ENCODE results near the gene MYO7A. TPM values are rescaled to one million over a fixed set of nuclear protein-coding genes. Genes with fewer than 3 reads are reported as not detected.

The MYO7A gene
- total RNA-seq, 1 donor from 2014 or later, result not detected

DNA sequence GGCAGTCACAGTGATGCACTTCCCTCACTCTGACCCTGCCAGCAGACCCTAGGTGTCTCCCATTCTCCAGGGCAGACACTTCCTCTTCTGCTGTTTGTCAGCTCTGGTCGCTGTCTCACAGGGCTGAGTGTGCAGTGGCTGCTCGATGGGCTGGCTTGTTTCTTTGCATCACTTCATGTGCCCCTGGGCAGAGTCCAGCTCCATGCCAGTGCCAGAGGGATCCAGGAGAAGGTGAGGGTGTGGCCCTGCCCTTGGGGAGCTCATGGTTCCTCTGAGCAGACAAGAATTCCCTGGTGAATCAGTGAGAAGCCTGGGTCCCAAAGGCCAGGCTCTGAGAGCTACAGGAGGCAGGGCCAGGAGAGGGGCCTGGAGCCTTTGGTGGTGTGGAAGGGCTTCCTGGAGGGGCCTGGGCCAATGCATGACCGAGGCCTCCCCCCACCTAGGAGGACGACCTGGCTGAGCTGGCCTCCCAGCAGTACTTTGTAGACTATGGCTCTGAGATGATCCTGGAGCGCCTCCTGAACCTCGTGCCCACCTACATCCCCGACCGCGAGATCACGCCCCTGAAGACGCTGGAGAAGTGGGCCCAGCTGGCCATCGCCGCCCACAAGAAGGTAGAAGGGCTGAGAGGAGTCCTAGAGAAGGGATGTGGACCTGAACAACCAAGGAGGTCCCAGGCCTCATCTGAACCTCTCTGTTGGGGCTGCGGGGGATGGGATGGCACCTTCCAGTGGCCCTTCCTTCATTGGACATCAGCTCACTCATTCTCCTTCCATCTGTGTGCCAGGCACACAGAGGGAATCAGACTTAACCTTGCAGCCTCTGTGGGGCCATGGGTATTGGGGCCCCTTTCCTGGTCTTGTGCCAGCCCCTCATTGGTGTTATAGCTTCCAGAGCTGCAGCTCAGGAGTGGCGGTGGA, 66.1 kb downstream of the MYO7A start:
- Mint-ChIP-seq H3K4me1 (ENCODE audit: unreplicated experiment) (no peaks in the 10 kb centered on the region), H3K27me3 (ENCODE audit: unreplicated experiment) (peaks cover 2% of the 10 kb centered on the region), H3K4me3 (ENCODE audit: unreplicated experiment) (no peak overlapping the region), H3K36me3 (ENCODE audit: unreplicated experiment) (no peaks in the 10 kb centered on the region), H3K9me3 (ENCODE audit: unreplicated experiment) (no peaks in the 10 kb centered on the region), H3K27ac (ENCODE audit: unreplicated experiment) (no peak overlapping the region)
- TF ChIP-seq CTCF (IDR thresholded peaks at IDR 0.05), result no peak
- no peak for DNase-seq (ENCODE audit: extremely low spot score, unreplicated experiment)

DNA sequence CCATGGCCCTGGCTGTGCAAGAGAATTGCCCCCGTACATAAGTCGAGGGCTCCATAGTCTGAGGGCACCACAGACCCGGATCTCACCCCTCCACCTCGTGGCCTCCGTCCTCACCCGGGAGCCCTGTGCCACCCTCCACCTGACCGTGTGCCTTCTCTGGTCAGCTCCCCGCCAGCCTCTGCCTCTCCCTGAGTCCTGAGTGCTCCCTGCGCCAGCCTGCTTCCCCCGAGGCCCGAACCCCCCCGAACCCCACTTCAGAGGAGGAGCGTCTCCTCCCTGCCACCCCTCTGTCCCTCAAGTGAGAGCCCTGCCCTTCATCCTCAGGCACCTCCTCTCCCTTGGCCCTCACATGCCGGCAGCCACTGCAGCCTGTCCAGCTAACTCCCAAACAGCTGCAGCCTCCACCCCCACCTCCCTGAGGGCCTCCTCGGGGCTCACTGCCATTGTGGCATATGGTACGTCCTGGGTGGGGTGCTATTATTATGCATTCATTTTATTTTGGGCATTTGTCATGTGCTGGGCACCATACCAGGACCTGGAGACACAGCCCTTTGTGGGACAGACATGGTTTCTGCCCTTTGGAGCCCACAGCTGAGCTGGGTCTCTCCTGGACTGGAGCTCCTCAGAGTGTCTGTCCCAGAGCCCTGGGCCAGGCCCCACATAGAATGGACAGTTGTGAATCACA, 67.2 kb downstream of the MYO7A start:
- Mint-ChIP-seq H3K27me3 (ENCODE audit: unreplicated experiment) (peaks cover 2% of the 10 kb centered on the region), H3K27ac (ENCODE audit: unreplicated experiment) (no peak overlapping the region), H3K4me3 (ENCODE audit: unreplicated experiment) (no peak overlapping the region), H3K9me3 (ENCODE audit: unreplicated experiment) (no peaks in the 10 kb centered on the region), H3K4me1 (ENCODE audit: unreplicated experiment) (no peaks in the 10 kb centered on the region), H3K36me3 (ENCODE audit: unreplicated experiment) (no peaks in the 10 kb centered on the region)
- TF ChIP-seq CTCF (IDR thresholded peaks at IDR 0.05), result no peak
- DNase-seq (ENCODE audit: extremely low spot score, unreplicated experiment), result no peak

GRCh38 chr11:77196961-77197360, 68.9 kb downstream of the MYO7A start:
- Mint-ChIP-seq H3K36me3 (ENCODE audit: unreplicated experiment) (no peaks in the 10 kb centered on the region), H3K4me3 (ENCODE audit: unreplicated experiment) (no peak overlapping the region), H3K27me3 (ENCODE audit: unreplicated experiment) (peaks cover 2% of the 10 kb centered on the region), H3K27ac (ENCODE audit: unreplicated experiment) (no peak overlapping the region), H3K4me1 (ENCODE audit: unreplicated experiment) (no peaks in the 10 kb centered on the region), H3K9me3 (ENCODE audit: unreplicated experiment) (no peaks in the 10 kb centered on the region)
- DNase-seq (ENCODE audit: extremely low spot score, unreplicated experiment), result no peak
- TF ChIP-seq CTCF (IDR thresholded peaks at IDR 0.05), result no peak

DNA sequence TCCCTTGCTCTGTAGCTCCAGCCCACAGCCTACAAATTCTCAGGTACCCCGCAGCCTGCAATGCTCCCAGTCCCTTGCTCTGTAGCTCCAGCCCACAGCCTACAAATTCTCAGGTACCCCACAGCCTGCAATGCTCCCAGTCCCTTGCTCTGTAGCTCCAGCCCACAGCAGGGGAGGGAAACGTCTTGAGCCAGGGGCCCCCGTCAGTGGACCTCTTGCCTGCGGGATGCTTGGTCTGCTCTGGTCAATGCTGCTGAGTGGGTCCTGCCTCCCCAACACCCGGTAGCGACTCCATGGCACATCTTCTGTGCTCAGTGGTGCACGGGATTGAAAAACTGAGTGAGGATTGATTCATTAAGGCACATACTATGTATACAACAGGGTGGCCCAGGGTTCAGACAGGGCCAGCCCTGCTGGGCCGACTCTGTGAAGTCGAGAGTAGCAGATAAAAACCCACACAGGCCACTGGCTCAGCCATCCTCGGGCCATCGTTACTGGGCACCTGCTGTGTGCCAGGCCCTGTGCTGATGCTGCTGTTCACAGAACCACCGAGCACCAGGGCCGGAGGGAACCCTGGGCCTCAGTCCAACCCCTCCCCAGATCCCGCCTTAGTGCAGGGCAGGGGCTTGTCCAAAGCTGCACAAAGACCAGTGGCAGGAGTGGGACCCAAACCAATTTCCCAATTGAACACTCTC, 69.7 kb downstream of the MYO7A start:
- H3K9me3 Mint-ChIP-seq (ENCODE audit: unreplicated experiment), result no peaks in the 10 kb centered on the region
- no peak for TF ChIP-seq CTCF (IDR thresholded peaks at IDR 0.05)
- no peak for DNase-seq (ENCODE audit: extremely low spot score, unreplicated experiment)
- H3K36me3 Mint-ChIP-seq (ENCODE audit: unreplicated experiment), result no peaks in the 10 kb centered on the region
- H3K27ac Mint-ChIP-seq (ENCODE audit: unreplicated experiment), result no peak overlapping the region
- H3K27me3 Mint-ChIP-seq (ENCODE audit: unreplicated experiment), result peaks cover 2% of the 10 kb centered on the region
- H3K4me3 Mint-ChIP-seq (ENCODE audit: unreplicated experiment), result no peak overlapping the region
- no peaks in the 10 kb centered on the region for H3K4me1 Mint-ChIP-seq (ENCODE audit: unreplicated experiment)
